ENCODE measurements around the gene CDC6. TPM values are rescaled to one million over a fixed set of nuclear protein-coding genes. Genes with fewer than 3 reads are reported as not detected.

CDC6 gene
- total and polyA plus RNA-seq, 2 donors (not counting 3 experiments of a cell fraction or from before 2014, with no cell fraction given), result 15.5 to 55.2 TPM

DNA sequence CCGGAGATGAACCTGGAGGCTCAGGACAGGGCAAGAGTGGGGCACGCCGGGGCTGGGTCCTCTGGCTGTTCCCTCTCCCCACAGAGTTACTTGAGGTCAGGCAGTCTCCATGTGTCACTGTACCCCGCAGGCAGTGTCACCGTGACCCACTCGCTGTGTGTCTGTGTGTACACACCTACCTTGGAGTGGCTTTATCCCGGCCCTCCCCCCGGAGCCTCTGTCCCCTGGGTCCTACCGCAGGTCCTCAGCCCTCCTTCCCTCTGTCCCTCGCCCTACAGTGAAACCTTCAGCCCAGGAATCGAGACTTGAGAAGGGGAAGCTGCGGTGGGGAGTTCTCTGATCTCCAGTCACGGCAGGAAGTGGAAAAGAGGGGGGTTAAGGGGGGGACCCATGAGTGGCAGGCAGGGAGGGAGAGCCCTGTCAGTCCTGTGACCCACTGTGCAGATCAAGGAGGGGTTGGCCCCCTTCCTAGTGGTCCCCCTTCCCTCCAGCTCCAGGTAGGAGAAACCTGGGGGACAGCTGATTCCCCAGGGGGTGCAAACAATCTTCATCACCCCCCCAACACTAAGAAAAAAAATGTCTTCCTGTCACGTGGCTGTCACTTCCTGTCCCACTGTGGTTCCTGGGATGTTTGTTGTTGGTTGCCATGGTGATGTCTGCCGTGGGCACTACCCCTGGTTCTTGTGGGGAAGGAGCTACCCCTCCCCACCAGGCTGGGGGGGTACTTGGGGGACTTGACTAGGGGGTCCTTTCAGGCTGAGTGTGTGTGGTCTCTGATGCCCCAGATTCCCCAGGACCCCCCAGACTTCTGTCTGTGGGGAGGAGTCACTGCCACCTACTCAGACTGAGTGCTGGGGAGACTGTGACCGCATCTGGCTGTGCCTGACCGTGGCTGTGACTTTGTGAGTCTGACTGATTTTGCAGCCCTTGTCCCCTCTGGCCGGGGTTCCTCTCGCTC is 35.0 kb downstream of the CDC6 start:
- dilution Hi-C loops (cut with MboI; ENCODE audit: extremely low pct_ligation_motif_present, low sequenced_read_pairs), result no loop called here
- BruUV-seq (replicated peaks), result no TSS peak
- intact Hi-C loops (cut with micrococcal nuclease), result loop anchor here (1.0 kb wide), 3 partner anchors 8 to 19 kb away; no protein-coding TSS in a partner anchor
- Histone ChIP-seq H3K27ac (ENCODE audit: insufficient read depth, low read depth, low read length) (peak overlapping the region; percentile 95), H3K4me1 (ENCODE audit: control insufficient read depth, extremely low read depth, insufficient read depth, low read length) (peaks cover 76% of the 10 kb centered on the region), H3K27me3 (ENCODE audit: control insufficient read depth in 2 of 2, insufficient read depth in 2 of 2, low read length in 2 of 2) (no peaks in the 10 kb centered on the region), H4K20me1 (replicated peaks; ENCODE audit: control insufficient read depth, extremely low read depth, insufficient read depth, low read length) (no peaks in the 10 kb centered on the region), H3K79me2 (ENCODE audit: control insufficient read depth, insufficient read depth, low read length) (peaks cover 78% of the 10 kb centered on the region), H3K36me3 (ENCODE audit: control insufficient read depth in 2 of 2, extremely low read depth in 1 of 2, insufficient read depth in 2 of 2, low read length in 2 of 2) (no peaks in the 10 kb centered on the region), H3K9me1 (replicated peaks; ENCODE audit: control insufficient read depth, extremely low read depth, insufficient read depth, low read length) (no peaks in the 10 kb centered on the region), H2AFZ (ENCODE audit: low read depth, low read length) (no peak overlapping the region), H3K4me2 (ENCODE audit: insufficient read depth, low read length) (peak overlapping the region; percentile 64), H3K4me3 (replicated peaks in 1 of 3; ENCODE audit: insufficient read depth in 1 of 3, low read depth in 1 of 3, low read length in 3 of 3) (peak overlapping the region in 2 of 3 experiments; percentile 9 to 17), H3K9ac (replicated peaks; ENCODE audit: extremely low read depth, insufficient read depth, low read length) (peak overlapping the region; percentile 84), H3K9me3 (replicated peaks; ENCODE audit: control insufficient read depth, insufficient read depth, low read length) (no peaks in the 10 kb centered on the region)
- POLR2A ChIA-PET, result interaction anchor here (0.6 kb wide), 1 partner anchor 118 kb away, joined by 8 read pairs; no protein-coding TSS in a partner anchor
- DNase-seq (ENCODE audit: low read depth, low spot score) (peak; percentile 91), FAIRE-seq (peak; percentile 97)
- CTCF ChIA-PET, result interaction anchor here (1.0 to 2.7 kb wide), 4 partner anchors 9 to 21 kb away, joined by 3 to 7 read pairs (median 6); no protein-coding TSS in a partner anchor
- TF ChIP-seq POLR2A (IDR thresholded peaks at IDR 0.05; ENCODE audit: low read depth, low read length) (no peak), EZH2 (IDR thresholded peaks at IDR 0.05; ENCODE audit: borderline replicate concordance, low read depth, low read length, severe bottlenecking) (no peak), POLR2AphosphoS5 (IDR thresholded peaks at IDR 0.05; ENCODE audit: insufficient read depth, low read depth, low read length) (peak; percentile 40), FOS (IDR thresholded peaks at IDR 0.05; ENCODE audit: borderline replicate concordance, insufficient read depth, low read length) (peak; percentile 47)
- TF ChIP-seq, protein P1, sequence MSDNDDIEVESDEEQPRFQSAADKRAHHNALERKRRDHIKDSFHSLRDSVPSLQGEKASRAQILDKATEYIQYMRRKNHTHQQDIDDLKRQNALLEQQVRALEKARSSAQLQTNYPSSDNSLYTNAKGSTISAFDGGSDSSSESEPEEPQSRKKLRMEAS (IDR thresholded peaks at IDR 0.05; ENCODE audit: insufficient read depth, insufficient read length), result peak; percentile 90

All from endothelial cell of umbilical vein (primary cell).